ENCODE measurements around the gene OLIG1. TPM values are rescaled to one million over a fixed set of nuclear protein-coding genes. Genes with fewer than 3 reads are reported as not detected.

The OLIG1 gene
- total RNA-seq, 1 donor from 2014 or later: not detected

GRCh38 chr21:33025106-33025488, 44.8 kb upstream of the OLIG1 start:
- Histone ChIP-seq H3K4me3 (ENCODE audit: low read length in 3 of 3) (no peak overlapping the region), H3K9ac (ENCODE audit: low read depth in 1 of 3, low read length in 3 of 3) (no peak overlapping the region), H3K27me3 (ENCODE audit: control insufficient read depth in 3 of 3, insufficient read depth in 3 of 3, low read length in 3 of 3) (peaks cover 93 to 99% (median 97%) of the 10 kb centered on the region in 3 donors), H3K36me3 (ENCODE audit: control insufficient read depth in 3 of 3, insufficient read depth in 3 of 3, low read length in 3 of 3) (no peaks in the 10 kb centered on the region), H3K27ac (ENCODE audit: low read depth, low read length) (no peak overlapping the region), H3K9me3 (ENCODE audit: control insufficient read depth in 3 of 3, low read length in 3 of 3) (no peaks in the 10 kb centered on the region), H3K4me1 (ENCODE audit: control insufficient read depth in 3 of 3, insufficient read depth in 3 of 3, low read length in 3 of 3) (peaks cover 16 to 34% (median 29%) of the 10 kb centered on the region in 3 donors)

GRCh38 chr21:33025489-33026442, 44.2 kb upstream of the OLIG1 start, which contains the start of gene OLIG2:
Gene OLIG2, plus strand, starts transcription at chr21:33025935. Its CDS starts 928 bp downstream, at chr21:33026863.
- Histone ChIP-seq H3K9me3 (ENCODE audit: control insufficient read depth in 3 of 3, low read length in 3 of 3) (no peaks in the 10 kb centered on the region), H3K27ac (ENCODE audit: low read depth, low read length) (no peak within 1 kb of the TSS), H3K9ac (ENCODE audit: low read depth in 1 of 3, low read length in 3 of 3) (no peak within 1 kb of the TSS), H3K27me3 (ENCODE audit: control insufficient read depth in 3 of 3, insufficient read depth in 3 of 3, low read length in 3 of 3) (peaks cover 94 to 100% (median 97%) of the 10 kb centered on the region in 3 donors), H3K36me3 (ENCODE audit: control insufficient read depth in 3 of 3, insufficient read depth in 3 of 3, low read length in 3 of 3) (no peaks in the 10 kb centered on the region), H3K4me3 (ENCODE audit: low read length in 3 of 3) (no peak within 1 kb of the TSS), H3K4me1 (ENCODE audit: control insufficient read depth in 3 of 3, insufficient read depth in 3 of 3, low read length in 3 of 3) (peaks cover 16 to 31% (median 29%) of the 10 kb centered on the region in 3 donors)

GRCh38 chr21:33026443-33026858, 43.5 kb upstream of the OLIG1 start:
- no peak overlapping the region for H3K9ac ChIP-seq (ENCODE audit: low read depth in 1 of 3, low read length in 3 of 3)

GRCh38 chr21:33026878-33027400, 43.0 kb upstream of the OLIG1 start:
- peaks cover 16 to 31% (median 29%) of the 10 kb centered on the region in 3 donors for H3K4me1 ChIP-seq (ENCODE audit: control insufficient read depth in 3 of 3, insufficient read depth in 3 of 3, low read length in 3 of 3)
- no peak overlapping the region for H3K27ac ChIP-seq (ENCODE audit: low read depth, low read length)
- peaks cover 93 to 97% (median 94%) of the 10 kb centered on the region in 3 donors for H3K27me3 ChIP-seq (ENCODE audit: control insufficient read depth in 3 of 3, insufficient read depth in 3 of 3, low read length in 3 of 3)

More at GRCh38 chr21:33026443-33026858, 43.5 kb upstream of the OLIG1 start:
- H3K36me3 ChIP-seq (ENCODE audit: control insufficient read depth in 3 of 3, insufficient read depth in 3 of 3, low read length in 3 of 3): no peaks in the 10 kb centered on the region
- no peak overlapping the region for H3K4me3 ChIP-seq (ENCODE audit: low read length in 3 of 3)
- no peak overlapping the region for H3K27ac ChIP-seq (ENCODE audit: low read depth, low read length)
- H3K27me3 ChIP-seq (ENCODE audit: control insufficient read depth in 3 of 3, insufficient read depth in 3 of 3, low read length in 3 of 3): peaks cover 94 to 98% (median 95%) of the 10 kb centered on the region in 3 donors
- H3K9me3 ChIP-seq (ENCODE audit: control insufficient read depth in 3 of 3, low read length in 3 of 3): no peaks in the 10 kb centered on the region
- H3K4me1 ChIP-seq (ENCODE audit: control insufficient read depth in 3 of 3, insufficient read depth in 3 of 3, low read length in 3 of 3): peaks cover 16 to 31% (median 29%) of the 10 kb centered on the region in 3 donors

GRCh38 chr21:33027401-33028286, 42.3 kb upstream of the OLIG1 start:
- H3K9ac ChIP-seq (ENCODE audit: low read depth in 1 of 3, low read length in 3 of 3): no peak overlapping the region
- no peak overlapping the region for H3K27ac ChIP-seq (ENCODE audit: low read depth, low read length)

More at GRCh38 chr21:33026878-33027400, 43.0 kb upstream of the OLIG1 start:
- Histone ChIP-seq H3K9ac (ENCODE audit: low read depth in 1 of 3, low read length in 3 of 3) (no peak overlapping the region), H3K36me3 (ENCODE audit: control insufficient read depth in 3 of 3, insufficient read depth in 3 of 3, low read length in 3 of 3) (no peaks in the 10 kb centered on the region), H3K4me3 (ENCODE audit: low read length in 3 of 3) (peak overlapping the region in 1 of 3 donors; percentile 22), H3K9me3 (ENCODE audit: control insufficient read depth in 3 of 3, low read length in 3 of 3) (no peaks in the 10 kb centered on the region)

GRCh38 chr21:33028287-33028670, 41.7 kb upstream of the OLIG1 start:
- no peak overlapping the region for H3K4me3 ChIP-seq (ENCODE audit: low read length in 3 of 3)
- no peak overlapping the region for H3K9ac ChIP-seq (ENCODE audit: low read depth in 1 of 3, low read length in 3 of 3)
- H3K36me3 ChIP-seq (ENCODE audit: control insufficient read depth in 3 of 3, insufficient read depth in 3 of 3, low read length in 3 of 3): no peaks in the 10 kb centered on the region
- no peak overlapping the region for H3K27ac ChIP-seq (ENCODE audit: low read depth, low read length)
- H3K27me3 ChIP-seq (ENCODE audit: control insufficient read depth in 3 of 3, insufficient read depth in 3 of 3, low read length in 3 of 3): peaks cover 88 to 95% (median 94%) of the 10 kb centered on the region in 3 donors
- no peaks in the 10 kb centered on the region for H3K9me3 ChIP-seq (ENCODE audit: control insufficient read depth in 3 of 3, low read length in 3 of 3)
- H3K4me1 ChIP-seq (ENCODE audit: control insufficient read depth in 3 of 3, insufficient read depth in 3 of 3, low read length in 3 of 3): peaks cover 8 to 29% (median 21%) of the 10 kb centered on the region in 3 donors

More at GRCh38 chr21:33027401-33028286, 42.3 kb upstream of the OLIG1 start:
- peaks cover 12 to 31% (median 27%) of the 10 kb centered on the region in 3 donors for H3K4me1 ChIP-seq (ENCODE audit: control insufficient read depth in 3 of 3, insufficient read depth in 3 of 3, low read length in 3 of 3)
- H3K4me3 ChIP-seq (ENCODE audit: low read length in 3 of 3): no peak overlapping the region
- H3K9me3 ChIP-seq (ENCODE audit: control insufficient read depth in 3 of 3, low read length in 3 of 3): no peaks in the 10 kb centered on the region
- H3K27me3 ChIP-seq (ENCODE audit: control insufficient read depth in 3 of 3, insufficient read depth in 3 of 3, low read length in 3 of 3): peaks cover 93 to 97% (median 94%) of the 10 kb centered on the region in 3 donors
- H3K36me3 ChIP-seq (ENCODE audit: control insufficient read depth in 3 of 3, insufficient read depth in 3 of 3, low read length in 3 of 3): no peaks in the 10 kb centered on the region

GRCh38 chr21:33028773-33029384, 41.1 kb upstream of the OLIG1 start:
- H3K27ac ChIP-seq (ENCODE audit: low read depth, low read length): no peak overlapping the region
- peaks cover 83 to 95% (median 94%) of the 10 kb centered on the region in 3 donors for H3K27me3 ChIP-seq (ENCODE audit: control insufficient read depth in 3 of 3, insufficient read depth in 3 of 3, low read length in 3 of 3)
- no peak overlapping the region for H3K9ac ChIP-seq (ENCODE audit: low read depth in 1 of 3, low read length in 3 of 3)
- no peak overlapping the region for H3K4me3 ChIP-seq (ENCODE audit: low read length in 3 of 3)
- peaks cover 3 to 23% (median 16%) of the 10 kb centered on the region in 3 donors for H3K4me1 ChIP-seq (ENCODE audit: control insufficient read depth in 3 of 3, insufficient read depth in 3 of 3, low read length in 3 of 3)
- no peaks in the 10 kb centered on the region for H3K36me3 ChIP-seq (ENCODE audit: control insufficient read depth in 3 of 3, insufficient read depth in 3 of 3, low read length in 3 of 3)
- H3K9me3 ChIP-seq (ENCODE audit: control insufficient read depth in 3 of 3, low read length in 3 of 3): no peaks in the 10 kb centered on the region

GRCh38 chr21:33029385-33029921, 40.5 kb upstream of the OLIG1 start:
- no peaks in the 10 kb centered on the region for H3K9me3 ChIP-seq (ENCODE audit: control insufficient read depth in 3 of 3, low read length in 3 of 3)
- no peak overlapping the region for H3K9ac ChIP-seq (ENCODE audit: low read depth in 1 of 3, low read length in 3 of 3)
- H3K36me3 ChIP-seq (ENCODE audit: control insufficient read depth in 3 of 3, insufficient read depth in 3 of 3, low read length in 3 of 3): no peaks in the 10 kb centered on the region
- H3K27ac ChIP-seq (ENCODE audit: low read depth, low read length): no peak overlapping the region
- no peak overlapping the region for H3K4me3 ChIP-seq (ENCODE audit: low read length in 3 of 3)
- H3K27me3 ChIP-seq (ENCODE audit: control insufficient read depth in 3 of 3, insufficient read depth in 3 of 3, low read length in 3 of 3): peaks cover 83 to 95% (median 93%) of the 10 kb centered on the region in 3 donors
- peaks cover 3 to 17% (median 10%) of the 10 kb centered on the region in 3 donors for H3K4me1 ChIP-seq (ENCODE audit: control insufficient read depth in 3 of 3, insufficient read depth in 3 of 3, low read length in 3 of 3)

GRCh38 chr21:33029975-33030461, 39.9 kb upstream of the OLIG1 start:
- Histone ChIP-seq H3K27ac (ENCODE audit: low read depth, low read length) (no peak overlapping the region), H3K4me1 (ENCODE audit: control insufficient read depth in 3 of 3, insufficient read depth in 3 of 3, low read length in 3 of 3) (peaks cover 3 to 15% (median 10%) of the 10 kb centered on the region in 3 donors), H3K27me3 (ENCODE audit: control insufficient read depth in 3 of 3, insufficient read depth in 3 of 3, low read length in 3 of 3) (peaks cover 81 to 92% (median 92%) of the 10 kb centered on the region in 3 donors), H3K4me3 (ENCODE audit: low read length in 3 of 3) (no peak overlapping the region), H3K9me3 (ENCODE audit: control insufficient read depth in 3 of 3, low read length in 3 of 3) (no peaks in the 10 kb centered on the region), H3K36me3 (ENCODE audit: control insufficient read depth in 3 of 3, insufficient read depth in 3 of 3, low read length in 3 of 3) (no peaks in the 10 kb centered on the region), H3K9ac (ENCODE audit: low read depth in 1 of 3, low read length in 3 of 3) (no peak overlapping the region)

All from skeletal muscle tissue (tissue), 4 donors.